ENCODE measurements around the gene C19orf38. TPM values are rescaled to one million over a fixed set of nuclear protein-coding genes. Genes with fewer than 3 reads are reported as not detected.

The C19orf38 gene
- total and polyA plus RNA-seq, 2 experiments from 2014 or later = 0.45 TPM; not detected in 1

DNA sequence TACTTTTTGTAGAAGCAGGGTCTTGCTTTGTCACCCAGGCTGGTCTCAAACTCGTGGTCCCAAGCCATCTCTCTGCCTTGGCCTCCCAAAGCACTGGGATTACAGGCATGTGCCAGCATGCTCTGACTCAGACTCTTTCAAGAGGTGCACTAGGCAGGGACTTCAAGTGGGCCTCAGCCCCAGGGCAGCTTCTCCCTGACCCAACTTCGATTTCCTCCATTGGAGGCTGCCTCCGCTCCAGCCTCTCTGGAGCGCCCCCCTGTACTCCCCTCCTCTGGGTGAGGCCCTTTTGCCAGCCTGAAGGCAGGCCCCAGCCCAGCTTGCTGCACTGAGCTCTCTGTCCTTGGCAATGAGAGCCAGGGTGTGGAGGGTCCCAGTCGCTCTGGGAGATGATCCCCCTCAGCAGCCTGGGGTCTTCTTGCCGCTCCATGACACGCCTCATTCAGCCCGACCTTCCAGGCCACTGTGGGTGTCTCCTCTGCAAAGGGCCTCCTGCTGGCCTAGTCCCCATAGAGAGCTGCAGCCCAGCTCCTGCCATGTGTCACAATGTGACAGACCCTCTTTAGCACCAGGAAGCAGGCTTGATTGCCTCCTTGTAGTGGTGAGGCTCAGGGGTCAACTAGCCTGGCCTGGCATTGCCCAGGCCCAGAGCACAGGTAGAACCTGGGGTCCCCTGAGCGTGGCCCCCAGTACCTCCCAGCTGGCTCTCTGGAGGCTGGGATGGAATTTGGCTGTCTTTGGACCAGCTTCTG lies 39.6 kb downstream of the C19orf38 start:
- H3K79me2 ChIP-seq (replicated peaks; ENCODE audit: insufficient read depth) = peaks cover 96% of the 10 kb centered on the region
- no peak overlapping the region for H2AFZ ChIP-seq
- H3K27me3 ChIP-seq (ENCODE audit: insufficient read depth) = no peaks in the 10 kb centered on the region
- H3K9me2 ChIP-seq (ENCODE audit: insufficient read depth) = no peaks in the 10 kb centered on the region
- H3K4me2 ChIP-seq = peak overlapping the region; percentile 76
- H3K36me3 ChIP-seq (ENCODE audit: insufficient read depth) = no peaks in the 10 kb centered on the region
- peaks cover 2% of the 10 kb centered on the region for H3K27me3 Mint-ChIP-seq (ENCODE audit: insufficient read depth, low read depth, poor library complexity)
- no peak for TF ChIP-seq STAT1 (IDR thresholded peaks at IDR 0.05; ENCODE audit: unreplicated experiment)
- no peak for TF ChIP-seq EZH2phosphoT487 (IDR thresholded peaks at IDR 0.05; ENCODE audit: unreplicated experiment)
- TF ChIP-seq, protein P1, sequence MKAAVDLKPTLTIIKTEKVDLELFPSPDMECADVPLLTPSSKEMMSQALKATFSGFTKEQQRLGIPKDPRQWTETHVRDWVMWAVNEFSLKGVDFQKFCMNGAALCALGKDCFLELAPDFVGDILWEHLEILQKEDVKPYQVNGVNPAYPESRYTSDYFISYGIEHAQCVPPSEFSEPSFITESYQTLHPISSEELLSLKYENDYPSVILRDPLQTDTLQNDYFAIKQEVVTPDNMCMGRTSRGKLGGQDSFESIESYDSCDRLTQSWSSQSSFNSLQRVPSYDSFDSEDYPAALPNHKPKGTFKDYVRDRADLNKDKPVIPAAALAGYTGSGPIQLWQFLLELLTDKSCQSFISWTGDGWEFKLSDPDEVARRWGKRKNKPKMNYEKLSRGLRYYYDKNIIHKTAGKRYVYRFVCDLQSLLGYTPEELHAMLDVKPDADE (IDR thresholded peaks at IDR 0.05) = no peak
- no peak for TF ChIP-seq NANOG (IDR thresholded peaks at IDR 0.05; ENCODE audit: borderline replicate concordance)
- no peak for TF ChIP-seq ZNF114 (CRISPR knock-in tag; IDR thresholded peaks at IDR 0.05)
- no peak for TF ChIP-seq EZH2 (IDR thresholded peaks at IDR 0.05; ENCODE audit: low read depth, unreplicated experiment)
- TF ChIP-seq, protein P2, sequence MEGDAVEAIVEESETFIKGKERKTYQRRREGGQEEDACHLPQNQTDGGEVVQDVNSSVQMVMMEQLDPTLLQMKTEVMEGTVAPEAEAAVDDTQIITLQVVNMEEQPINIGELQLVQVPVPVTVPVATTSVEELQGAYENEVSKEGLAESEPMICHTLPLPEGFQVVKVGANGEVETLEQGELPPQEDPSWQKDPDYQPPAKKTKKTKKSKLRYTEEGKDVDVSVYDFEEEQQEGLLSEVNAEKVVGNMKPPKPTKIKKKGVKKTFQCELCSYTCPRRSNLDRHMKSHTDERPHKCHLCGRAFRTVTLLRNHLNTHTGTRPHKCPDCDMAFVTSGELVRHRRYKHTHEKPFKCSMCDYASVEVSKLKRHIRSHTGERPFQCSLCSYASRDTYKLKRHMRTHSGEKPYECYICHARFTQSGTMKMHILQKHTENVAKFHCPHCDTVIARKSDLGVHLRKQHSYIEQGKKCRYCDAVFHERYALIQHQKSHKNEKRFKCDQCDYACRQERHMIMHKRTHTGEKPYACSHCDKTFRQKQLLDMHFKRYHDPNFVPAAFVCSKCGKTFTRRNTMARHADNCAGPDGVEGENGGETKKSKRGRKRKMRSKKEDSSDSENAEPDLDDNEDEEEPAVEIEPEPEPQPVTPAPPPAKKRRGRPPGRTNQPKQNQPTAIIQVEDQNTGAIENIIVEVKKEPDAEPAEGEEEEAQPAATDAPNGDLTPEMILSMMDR (conservative IDR thresholded peaks at IDR 0.05; ENCODE audit: low read depth in 2 of 2) = no peak
- TF ChIP-seq, protein P3, sequence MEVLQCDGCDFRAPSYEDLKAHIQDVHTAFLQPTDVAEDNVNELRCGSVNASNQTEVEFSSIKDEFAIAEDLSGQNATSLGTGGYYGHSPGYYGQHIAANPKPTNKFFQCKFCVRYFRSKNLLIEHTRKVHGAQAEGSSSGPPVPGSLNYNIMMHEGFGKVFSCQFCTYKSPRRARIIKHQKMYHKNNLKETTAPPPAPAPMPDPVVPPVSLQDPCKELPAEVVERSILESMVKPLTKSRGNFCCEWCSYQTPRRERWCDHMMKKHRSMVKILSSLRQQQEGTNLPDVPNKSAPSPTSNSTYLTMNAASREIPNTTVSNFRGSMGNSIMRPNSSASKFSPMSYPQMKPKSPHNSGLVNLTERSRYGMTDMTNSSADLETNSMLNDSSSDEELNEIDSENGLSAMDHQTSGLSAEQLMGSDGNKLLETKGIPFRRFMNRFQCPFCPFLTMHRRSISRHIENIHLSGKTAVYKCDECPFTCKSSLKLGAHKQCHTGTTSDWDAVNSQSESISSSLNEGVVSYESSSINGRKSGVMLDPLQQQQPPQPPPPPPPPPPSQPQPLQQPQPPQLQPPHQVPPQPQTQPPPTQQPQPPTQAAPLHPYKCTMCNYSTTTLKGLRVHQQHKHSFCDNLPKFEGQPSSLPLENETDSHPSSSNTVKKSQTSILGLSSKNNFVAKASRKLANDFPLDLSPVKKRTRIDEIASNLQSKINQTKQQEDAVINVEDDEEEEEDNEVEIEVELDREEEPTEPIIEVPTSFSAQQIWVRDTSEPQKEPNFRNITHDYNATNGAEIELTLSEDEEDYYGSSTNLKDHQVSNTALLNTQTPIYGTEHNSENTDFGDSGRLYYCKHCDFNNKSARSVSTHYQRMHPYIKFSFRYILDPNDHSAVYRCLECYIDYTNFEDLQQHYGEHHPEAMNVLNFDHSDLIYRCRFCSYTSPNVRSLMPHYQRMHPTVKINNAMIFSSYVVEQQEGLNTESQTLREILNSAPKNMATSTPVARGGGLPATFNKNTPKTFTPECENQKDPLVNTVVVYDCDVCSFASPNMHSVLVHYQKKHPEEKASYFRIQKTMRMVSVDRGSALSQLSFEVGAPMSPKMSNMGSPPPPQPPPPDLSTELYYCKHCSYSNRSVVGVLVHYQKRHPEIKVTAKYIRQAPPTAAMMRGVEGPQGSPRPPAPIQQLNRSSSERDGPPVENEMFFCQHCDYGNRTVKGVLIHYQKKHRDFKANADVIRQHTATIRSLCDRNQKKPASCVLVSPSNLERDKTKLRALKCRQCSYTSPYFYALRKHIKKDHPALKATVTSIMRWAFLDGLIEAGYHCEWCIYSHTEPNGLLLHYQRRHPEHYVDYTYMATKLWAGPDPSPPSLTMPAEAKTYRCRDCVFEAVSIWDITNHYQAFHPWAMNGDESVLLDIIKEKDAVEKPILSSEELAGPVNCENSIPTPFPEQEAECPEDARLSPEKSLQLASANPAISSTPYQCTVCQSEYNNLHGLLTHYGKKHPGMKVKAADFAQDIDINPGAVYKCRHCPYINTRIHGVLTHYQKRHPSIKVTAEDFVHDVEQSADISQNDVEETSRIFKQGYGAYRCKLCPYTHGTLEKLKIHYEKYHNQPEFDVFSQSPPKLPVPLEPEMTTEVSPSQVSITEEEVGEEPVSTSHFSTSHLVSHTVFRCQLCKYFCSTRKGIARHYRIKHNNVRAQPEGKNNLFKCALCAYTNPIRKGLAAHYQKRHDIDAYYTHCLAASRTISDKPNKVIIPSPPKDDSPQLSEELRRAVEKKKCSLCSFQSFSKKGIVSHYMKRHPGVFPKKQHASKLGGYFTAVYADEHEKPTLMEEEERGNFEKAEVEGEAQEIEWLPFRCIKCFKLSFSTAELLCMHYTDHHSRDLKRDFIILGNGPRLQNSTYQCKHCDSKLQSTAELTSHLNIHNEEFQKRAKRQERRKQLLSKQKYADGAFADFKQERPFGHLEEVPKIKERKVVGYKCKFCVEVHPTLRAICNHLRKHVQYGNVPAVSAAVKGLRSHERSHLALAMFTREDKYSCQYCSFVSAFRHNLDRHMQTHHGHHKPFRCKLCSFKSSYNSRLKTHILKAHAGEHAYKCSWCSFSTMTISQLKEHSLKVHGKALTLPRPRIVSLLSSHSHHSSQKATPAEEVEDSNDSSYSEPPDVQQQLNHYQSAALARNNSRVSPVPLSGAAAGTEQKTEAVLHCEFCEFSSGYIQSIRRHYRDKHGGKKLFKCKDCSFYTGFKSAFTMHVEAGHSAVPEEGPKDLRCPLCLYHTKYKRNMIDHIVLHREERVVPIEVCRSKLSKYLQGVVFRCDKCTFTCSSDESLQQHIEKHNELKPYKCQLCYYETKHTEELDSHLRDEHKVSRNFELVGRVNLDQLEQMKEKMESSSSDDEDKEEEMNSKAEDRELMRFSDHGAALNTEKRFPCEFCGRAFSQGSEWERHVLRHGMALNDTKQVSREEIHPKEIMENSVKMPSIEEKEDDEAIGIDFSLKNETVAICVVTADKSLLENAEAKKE (CRISPR knock-in tag; IDR thresholded peaks at IDR 0.05) = no peak; the same call in 1 of the 2 replicates
- no peak for TF ChIP-seq POLR2AphosphoS5 (IDR thresholded peaks at IDR 0.05; ENCODE audit: low read depth)
- TF ChIP-seq, protein P4, sequence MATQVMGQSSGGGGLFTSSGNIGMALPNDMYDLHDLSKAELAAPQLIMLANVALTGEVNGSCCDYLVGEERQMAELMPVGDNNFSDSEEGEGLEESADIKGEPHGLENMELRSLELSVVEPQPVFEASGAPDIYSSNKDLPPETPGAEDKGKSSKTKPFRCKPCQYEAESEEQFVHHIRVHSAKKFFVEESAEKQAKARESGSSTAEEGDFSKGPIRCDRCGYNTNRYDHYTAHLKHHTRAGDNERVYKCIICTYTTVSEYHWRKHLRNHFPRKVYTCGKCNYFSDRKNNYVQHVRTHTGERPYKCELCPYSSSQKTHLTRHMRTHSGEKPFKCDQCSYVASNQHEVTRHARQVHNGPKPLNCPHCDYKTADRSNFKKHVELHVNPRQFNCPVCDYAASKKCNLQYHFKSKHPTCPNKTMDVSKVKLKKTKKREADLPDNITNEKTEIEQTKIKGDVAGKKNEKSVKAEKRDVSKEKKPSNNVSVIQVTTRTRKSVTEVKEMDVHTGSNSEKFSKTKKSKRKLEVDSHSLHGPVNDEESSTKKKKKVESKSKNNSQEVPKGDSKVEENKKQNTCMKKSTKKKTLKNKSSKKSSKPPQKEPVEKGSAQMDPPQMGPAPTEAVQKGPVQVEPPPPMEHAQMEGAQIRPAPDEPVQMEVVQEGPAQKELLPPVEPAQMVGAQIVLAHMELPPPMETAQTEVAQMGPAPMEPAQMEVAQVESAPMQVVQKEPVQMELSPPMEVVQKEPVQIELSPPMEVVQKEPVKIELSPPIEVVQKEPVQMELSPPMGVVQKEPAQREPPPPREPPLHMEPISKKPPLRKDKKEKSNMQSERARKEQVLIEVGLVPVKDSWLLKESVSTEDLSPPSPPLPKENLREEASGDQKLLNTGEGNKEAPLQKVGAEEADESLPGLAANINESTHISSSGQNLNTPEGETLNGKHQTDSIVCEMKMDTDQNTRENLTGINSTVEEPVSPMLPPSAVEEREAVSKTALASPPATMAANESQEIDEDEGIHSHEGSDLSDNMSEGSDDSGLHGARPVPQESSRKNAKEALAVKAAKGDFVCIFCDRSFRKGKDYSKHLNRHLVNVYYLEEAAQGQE (IDR thresholded peaks at IDR 0.05; ENCODE audit: unreplicated experiment) = no peak
- no peak for TF ChIP-seq ZNF331 (CRISPR knock-in tag; IDR thresholded peaks at IDR 0.05; ENCODE audit: low read depth)
- no peaks in the 10 kb centered on the region for H3K9me3 Mint-ChIP-seq
- no peak for DNase-seq (ENCODE audit: low spot score)
- H3K27ac Mint-ChIP-seq = peak overlapping the region; percentile 89
- H3K4me1 ChIP-seq (ENCODE audit: insufficient read depth) = peaks cover 81% of the 10 kb centered on the region
- no peak; the same call in 1 of the 3 replicates for ATAC-seq
- H3K36me3 Mint-ChIP-seq (ENCODE audit: low read depth) = no peaks in the 10 kb centered on the region
- H3K4me3 Mint-ChIP-seq = peak overlapping the region; percentile 44; the same call in 2 of the 3 replicates
- peaks cover 40% of the 10 kb centered on the region for H3F3A ChIP-seq (replicated peaks; ENCODE audit: low read depth)
- peaks cover 61% of the 10 kb centered on the region for H3K4me1 Mint-ChIP-seq
- H3K4me3 ChIP-seq = peak overlapping the region; percentile 26; the same call in 1 of the 2 replicates
- H4K20me1 ChIP-seq (replicated peaks; ENCODE audit: insufficient read depth) = no peaks in the 10 kb centered on the region; the same call in none of the 2 replicates
- H3K27ac ChIP-seq (ENCODE audit: low read depth) = peak overlapping the region; percentile 92
